NCI-H2227 (cell line): ENCODE data around the gene PDGFB.

Experiments
- DNase-seq: peaks from one replicate; lab custom pipeline; 2025; ENCODE audit not compliant: unreplicated experiment; lab: John Stamatoyannopoulos, UW

PDGFB gene

GRCh38 chr22:39254789-39255298 lies 10.1 kb upstream of the PDGFB start:
- no peak for DNase-seq

- DNase-seq, result no peak
These were observed 9.3 kb upstream of the PDGFB start for GRCh38 chr22:39254122-39254521.

- peak; percentile 47 for DNase-seq
These were observed 8.8 kb upstream of the PDGFB start for GRCh38 chr22:39253435-39254070.

- DNase-seq, result no peak
These were observed 8.0 kb upstream of the PDGFB start for GRCh38 chr22:39252461-39253434.

- no peak for DNase-seq
These were observed 7.1 kb upstream of the PDGFB start for GRCh38 chr22:39251762-39252460.

GRCh38 chr22:39250838-39251237 lies 6.1 kb upstream of the PDGFB start:
- DNase-seq, result no peak

- no peak for DNase-seq
These were observed 5.3 kb upstream of the PDGFB start for GRCh38 chr22:39250131-39250530.

- no peak for DNase-seq
These were observed 4.4 kb upstream of the PDGFB start for GRCh38 chr22:39249086-39249704.

GRCh38 chr22:39248254-39248653 lies 3.5 kb upstream of the PDGFB start:
- no peak for DNase-seq

GRCh38 chr22:39247361-39247760 lies 2.6 kb upstream of the PDGFB start:
- DNase-seq, result no peak

GRCh38 chr22:39246690-39247332 lies 2.0 kb upstream of the PDGFB start:
- DNase-seq, result no peak

GRCh38 chr22:39246217-39246616 lies 1.4 kb upstream of the PDGFB start:
- DNase-seq, result no peak

- no peak for DNase-seq
These were observed 603 bp upstream of the PDGFB start for GRCh38 chr22:39245130-39246039.

- no peak for DNase-seq
These were observed 666 bp downstream of the PDGFB start for GRCh38 chr22:39244136-39244495.

- DNase-seq, result no peak
These were observed 1.2 kb downstream of the PDGFB start for GRCh38 chr22:39243439-39244135.

GRCh38 chr22:39242595-39243438 lies 2.0 kb downstream of the PDGFB start:
- DNase-seq, result no peak

- no peak for DNase-seq
These were observed 2.8 kb downstream of the PDGFB start for GRCh38 chr22:39241794-39242594.
